Neural cell (in vitro differentiated cells): ENCODE data around the gene PMM2. TPM values are rescaled to one million over a fixed set of nuclear protein-coding genes. Genes with fewer than 3 reads are reported as not detected.

Experiments used
- H2AFZ ChIP-seq: fragments of 200-600, 300-800 bp; sonication (generic), shearing (Covaris generic); 2 replicates; pipeline ENCODE4 v1.6.0; 2014; ENCODE audit warnings: low read depth, mild to moderate bottlenecking, antibody characterized with exemption, low read length, moderate library complexity
- H3F3A ChIP-seq: fragments of 200-600 bp; shearing (Covaris generic); 2 replicates; pipeline ENCODE4 v1.6.1; 2016; ENCODE audit warnings: mild to moderate bottlenecking, moderate library complexity, mixed read lengths, antibody characterized with exemption, low read length; ENCODE audit not compliant: insufficient read depth, poor library complexity, severe bottlenecking
- H3K27ac ChIP-seq: fragments of 200-600, 300-800 bp; sonication (generic), shearing (Covaris generic); 2 replicates; pipeline ENCODE4 v1.5.1; 2014; ENCODE audit warnings: mild to moderate bottlenecking, low read length, moderate library complexity
- H3K27me3 ChIP-seq: fragments of 300-800, 200-600 bp; sonication (generic), shearing (Covaris generic); 2 replicates; pipeline ENCODE4 v1.6.0; 2014; ENCODE audit warnings: mild to moderate bottlenecking, low read depth, low read length, moderate library complexity; ENCODE audit not compliant: insufficient read depth
- H3K36me3 ChIP-seq: fragments of 300-800, 200-600 bp; sonication (generic), shearing (Covaris generic); 2 replicates; pipeline ENCODE4 v1.5.1; 2014; ENCODE audit warnings: mild to moderate bottlenecking, antibody characterized with exemption, low read length, moderate library complexity; ENCODE audit not compliant: insufficient read depth
- H3K4me2 ChIP-seq: fragments of 300-800, 200-600 bp; sonication (generic), shearing (Covaris generic); 2 replicates; pipeline ENCODE4 v1.6.0; 2014; ENCODE audit warnings: mild to moderate bottlenecking, low read length
- H3K4me3 ChIP-seq: fragments of 300-800, 200-600 bp; sonication (generic), shearing (Covaris generic); 2 replicates; pipeline ENCODE4 v1.5.1; 2014; ENCODE audit warnings: mild to moderate bottlenecking, low read length, moderate library complexity
- H3K79me2 ChIP-seq: fragments of 200-600 bp; shearing (Covaris generic); replicated peaks from 2 replicates; pipeline ENCODE4 v1.6.0; 2014; ENCODE audit warnings: mild to moderate bottlenecking, low read length, moderate library complexity; ENCODE audit not compliant: insufficient read depth
- H3K9ac ChIP-seq: fragments of 300-800, 200-600 bp; sonication (generic), shearing (Covaris generic); 2 replicates; pipeline ENCODE4 v1.6.1; 2016; ENCODE audit warnings: mild to moderate bottlenecking, low read length, mixed read lengths
- H3K9me2 ChIP-seq: fragments of 200-600 bp; shearing (Covaris generic); 2 replicates; pipeline ENCODE4 v1.6.1; 2016; ENCODE audit warnings: mild to moderate bottlenecking, low read length, mixed read lengths; ENCODE audit not compliant: insufficient read depth
- H3K9me3 ChIP-seq: fragments of 200-600, 300-800 bp; sonication (generic), shearing (Covaris generic); 2 replicates; pipeline ENCODE4 v1.6.1; 2016; ENCODE audit warnings: mild to moderate bottlenecking, mixed run types, low read length, moderate library complexity, mixed read lengths
- H4K20me1 ChIP-seq: fragments of 200-600 bp; shearing (Covaris generic); 2 replicates; pipeline ENCODE4 v1.6.1; 2016; ENCODE audit warnings: mild to moderate bottlenecking, mixed run types; ENCODE audit not compliant: insufficient read depth
- CTCF ChIP-seq: fragments of 450-650 bp; IDR thresholded peaks from 2 replicates; pipeline ENCODE4 v1.5.1; 2014; ENCODE audit warnings: antibody characterized with exemption, mild to moderate bottlenecking, moderate library complexity; ENCODE audit not compliant: poor library complexity, severe bottlenecking
- EP300 ChIP-seq: fragments of 450-650 bp; conservative IDR thresholded peaks from 2 replicates; pipeline ENCODE4 v1.6.1; 2014; ENCODE audit warnings: antibody characterized with exemption, mild to moderate bottlenecking, moderate library complexity; ENCODE audit not compliant: poor library complexity, severe bottlenecking
- EZH2 ChIP-seq: fragments of 200-600, 300-800 bp; shearing (Covaris generic), sonication (generic); IDR thresholded peaks from 2 replicates; pipeline ENCODE4 v1.6.1; 2014; ENCODE audit warnings: antibody characterized with exemption, low read length, borderline replicate concordance, mild to moderate bottlenecking; ENCODE audit not compliant: insufficient read depth, poor library complexity, severe bottlenecking
- MXI1 ChIP-seq: fragments of 450-650 bp; conservative IDR thresholded peaks from 2 replicates; pipeline ENCODE4 v1.6.1; 2014; ENCODE audit warnings: antibody characterized with exemption, mild to moderate bottlenecking; ENCODE audit not compliant: poor library complexity, severe bottlenecking
- POLR2AphosphoS5 ChIP-seq: IDR thresholded peaks from 2 replicates; pipeline ENCODE4 v1.6.1; 2012
- RAD21 ChIP-seq: fragments of 450-650 bp; conservative IDR thresholded peaks from 2 replicates; pipeline ENCODE4 v1.6.1; 2014; ENCODE audit warnings: antibody characterized with exemption, mild to moderate bottlenecking, moderate library complexity
- REST ChIP-seq: IDR thresholded peaks from 2 replicates; pipeline ENCODE4 v1.6.1; 2012; ENCODE audit warnings: borderline replicate concordance
- SMC3 ChIP-seq: fragments of 450-650 bp; conservative IDR thresholded peaks from 2 replicates; pipeline ENCODE4 v1.6.1; 2014; ENCODE audit warnings: antibody characterized with exemption, mild to moderate bottlenecking, moderate library complexity; ENCODE audit not compliant: poor library complexity
- TAF1 ChIP-seq: IDR thresholded peaks from 2 replicates; pipeline ENCODE4 v1.6.1; 2012; ENCODE audit warnings: low read depth
- polyA plus RNA-seq: library from polyadenylated mRNA; depleted of rRNA; stranded (reverse); fragments of >200 nt; gene quantifications from 2 replicates; pipeline ENCODE4 v1.2.3, GENCODE V29; 2014

Gene PMM2
- polyA plus RNA-seq, 1 donor from 2014 or later: 20.2 TPM

- Histone ChIP-seq H3F3A (no peaks in the 10 kb centered on the region), H3K4me3 (no peak overlapping the region), H2AFZ (no peak overlapping the region), H3K9me3 (no peaks in the 10 kb centered on the region), H3K36me3 (peaks cover 10% of the 10 kb centered on the region), H3K4me2 (no peak overlapping the region), H3K9me2 (no peaks in the 10 kb centered on the region), H4K20me1 (peaks cover 3% of the 10 kb centered on the region), H3K27me3 (no peaks in the 10 kb centered on the region), H3K9ac (no peak overlapping the region), H3K27ac (no peak overlapping the region), H3K79me2 (peaks cover 32% of the 10 kb centered on the region)
- no peak for TF ChIP-seq POLR2AphosphoS5
- TF ChIP-seq RAD21: no peak
- TF ChIP-seq EP300: no peak
- TF ChIP-seq SMC3: no peak
- no peak for TF ChIP-seq TAF1
- TF ChIP-seq EZH2: no peak
- no peak for TF ChIP-seq REST
- TF ChIP-seq MXI1: no peak
- TF ChIP-seq CTCF: no peak
Measured at GRCh38 chr16:8858994-8859912, 61.6 kb downstream of the PMM2 start.

GRCh38 chr16:8859913-8860881 lies 62.6 kb downstream of the PMM2 start:
- no peak overlapping the region for H3K27ac ChIP-seq
- peaks cover 3% of the 10 kb centered on the region for H4K20me1 ChIP-seq
- H3K4me3 ChIP-seq: no peak overlapping the region
- no peaks in the 10 kb centered on the region for H3F3A ChIP-seq
- H2AFZ ChIP-seq: no peak overlapping the region
- H3K9ac ChIP-seq: no peak overlapping the region
- no peak overlapping the region for H3K4me2 ChIP-seq
- peaks cover 42% of the 10 kb centered on the region for H3K79me2 ChIP-seq
- TF ChIP-seq POLR2AphosphoS5 (no peak), TAF1 (no peak), SMC3 (no peak), MXI1 (no peak), RAD21 (no peak), EP300 (no peak), EZH2 (no peak), REST (no peak), CTCF (no peak)
- H3K9me3 ChIP-seq: no peaks in the 10 kb centered on the region
- no peaks in the 10 kb centered on the region for H3K27me3 ChIP-seq
- H3K9me2 ChIP-seq: no peaks in the 10 kb centered on the region
- peaks cover 10% of the 10 kb centered on the region for H3K36me3 ChIP-seq
